ENCODE measurements around the gene FAM193A.
"Not testable (repeated sequence)": the region's sequence is repeated elsewhere in the genome, so short reads cannot be mapped to it uniquely, and the experiment has no call there.

FAM193A gene

GRCh38 chr4:2691313-2691712 is 154.9 kb downstream of the FAM193A start:
- DNase-seq (ENCODE audit: low read depth): no peak

- DNase-seq (ENCODE audit: low read depth): no peak
Observed at GRCh38 chr4:2691952-2692435, 155.5 kb downstream of the FAM193A start.

- peak; percentile 22 for DNase-seq (ENCODE audit: low read depth)
Observed at GRCh38 chr4:2694691-2695090, 158.2 kb downstream of the FAM193A start.

- no peak for DNase-seq (ENCODE audit: low read depth)
Observed at GRCh38 chr4:2695346-2696060, 159.1 kb downstream of the FAM193A start.

GRCh38 chr4:2696423-2696822 is 160.0 kb downstream of the FAM193A start:
- no peak for DNase-seq (ENCODE audit: low read depth)

- no peak for DNase-seq (ENCODE audit: low read depth)
Observed at GRCh38 chr4:2697995-2698414, 161.6 kb downstream of the FAM193A start.

- no peak for DNase-seq (ENCODE audit: low read depth)
Observed at GRCh38 chr4:2698504-2698903, 162.1 kb downstream of the FAM193A start.

GRCh38 chr4:2698951-2699505 is 162.6 kb downstream of the FAM193A start:
- DNase-seq (ENCODE audit: low read depth): no peak

GRCh38 chr4:2699534-2699933 is 163.1 kb downstream of the FAM193A start:
- no peak for DNase-seq (ENCODE audit: low read depth)

GRCh38 chr4:2700031-2700430 is 163.6 kb downstream of the FAM193A start:
- DNase-seq (ENCODE audit: low read depth): no peak

- DNase-seq (ENCODE audit: low read depth): no peak
Observed at GRCh38 chr4:2702361-2702760, 165.9 kb downstream of the FAM193A start.

GRCh38 chr4:2702770-2703169 is 166.3 kb downstream of the FAM193A start:
- no peak for DNase-seq (ENCODE audit: low read depth)

- peak; percentile 48 for DNase-seq (ENCODE audit: low read depth)
Observed at GRCh38 chr4:2712261-2712842, 175.9 kb downstream of the FAM193A start.

GRCh38 chr4:2713337-2713736 is 176.9 kb downstream of the FAM193A start:
- DNase-seq (ENCODE audit: low read depth): no peak

- DNase-seq (ENCODE audit: low read depth): peak; percentile 24
Observed at GRCh38 chr4:2714061-2714770, 177.8 kb downstream of the FAM193A start.

GRCh38 chr4:2714918-2715317 is 178.5 kb downstream of the FAM193A start:
- peak; percentile 14 for DNase-seq (ENCODE audit: low read depth)

- DNase-seq (ENCODE audit: low read depth): no peak
Observed at GRCh38 chr4:2715426-2715825, 179.0 kb downstream of the FAM193A start.

GRCh38 chr4:2716236-2716635 is 179.8 kb downstream of the FAM193A start:
- DNase-seq (ENCODE audit: low read depth): no peak

- DNase-seq (ENCODE audit: low read depth): no peak
Observed at GRCh38 chr4:2721586-2721985, 185.1 kb downstream of the FAM193A start.

- DNase-seq (ENCODE audit: low read depth): no peak
Observed at GRCh38 chr4:2722033-2722432, 185.6 kb downstream of the FAM193A start.

- no peak for DNase-seq (ENCODE audit: low read depth)
Observed at GRCh38 chr4:2723751-2724150, 187.3 kb downstream of the FAM193A start.

- no peak for DNase-seq (ENCODE audit: low read depth)
Observed at GRCh38 chr4:2725380-2725779, 188.9 kb downstream of the FAM193A start.

GRCh38 chr4:2726881-2727280 is 190.4 kb downstream of the FAM193A start:
- not testable (repeated sequence) for DNase-seq (ENCODE audit: low read depth)

Data from amniotic epithelial cell (primary cell).